Naive thymus-derived CD4-positive, alpha-beta T cell (primary cell): ENCODE results near the gene TNS3. TPM values are rescaled to one million over a fixed set of nuclear protein-coding genes. Genes with fewer than 3 reads are reported as not detected.
A peak's percentile ranks its signal among the peaks of the same experiment; 100 is the strongest.

ENCODE experiments used
- ATAC-seq: fragments of 150-1000 bp; cut with Tn5 transposase; 2 replicates; pipeline ENCODE4 v1.10.0; 2021; ENCODE audit warnings: mild to moderate bottlenecking, moderate library complexity
- CTCF ChIA-PET: fragments of 350-600 bp; sonication (Branson Sonifier 250); formaldehyde crosslinking; loops from one replicate; lab custom pipeline; 2021; ENCODE audit warnings: antibody characterized with exemption; lab: Charles Lee
- POLR2A ChIA-PET: fragments of 350-600 bp; sonication (Branson Sonifier 250); formaldehyde crosslinking; loops from one replicate; lab custom pipeline; 2021; ENCODE audit warnings: antibody characterized with exemption, inconsistent platforms; lab: Charles Lee
- DNase-seq, 9 donors: peaks; one replicate each; pipeline versions ENCODE4 v3.0.0 to v3.0.0-alpha.2; 2020 to 2022; ENCODE audit warnings: mixed read lengths in 1 of 9
- H3K27ac ChIP-seq: one replicate; pipeline ENCODE4 v1.7.0; 2013; ENCODE audit warnings: mild to moderate bottlenecking, low read depth, low read length, moderate library complexity
- H3K27me3 ChIP-seq, 2 donors: one replicate each; pipeline ENCODE4 v1.7.0; 2013; ENCODE audit warnings: low read length in 2 of 2, mild to moderate bottlenecking in 2 of 2, moderate library complexity in 2 of 2; ENCODE audit not compliant: control insufficient read depth in 2 of 2, insufficient read depth in 2 of 2
- H3K36me3 ChIP-seq, 3 experiments: 1 replicate in 2 of 3; 2 replicates in 1 of 3; pipeline ENCODE4 v1.7.0; 2013; ENCODE audit warnings: low read length in 3 of 3, mild to moderate bottlenecking in 3 of 3, moderate library complexity in 1 of 3; ENCODE audit not compliant: insufficient read depth in 3 of 3, control insufficient read depth in 2 of 3
- H3K4me1 ChIP-seq, 2 donors: one replicate each; pipeline ENCODE4 v1.7.0; 2013; ENCODE audit warnings: low read length in 2 of 2, mild to moderate bottlenecking in 2 of 2, moderate library complexity in 1 of 2; ENCODE audit not compliant: control insufficient read depth in 2 of 2, insufficient read depth in 2 of 2
- H3K4me3 ChIP-seq: 2 replicates; pipeline ENCODE4 v1.7.0; 2013; ENCODE audit warnings: mild to moderate bottlenecking, low read length
- H3K9me3 ChIP-seq, 3 experiments: 1 replicate in 2 of 3; 2 replicates in 1 of 3; pipeline ENCODE4 v1.7.0; 2013; ENCODE audit warnings: low read length in 3 of 3; ENCODE audit not compliant: control insufficient read depth in 2 of 3
- H3K27ac Mint-ChIP-seq, 9 donors: one replicate each; pipeline ENCODE4 v1.8.0; 2020 to 2022; ENCODE audit warnings: mixed read lengths in 9 of 9, mild to moderate bottlenecking in 8 of 9, moderate library complexity in 5 of 9, inconsistent platforms in 2 of 9
- H3K27me3 Mint-ChIP-seq, 5 donors: one replicate each; pipeline ENCODE4 v1.8.0; 2021 to 2022; ENCODE audit warnings: mixed read lengths in 5 of 5, mild to moderate bottlenecking in 1 of 5
- H3K36me3 Mint-ChIP-seq, 5 donors: one replicate each; pipeline ENCODE4 v1.8.0; 2020 to 2022; ENCODE audit warnings: mixed read lengths in 5 of 5, mild to moderate bottlenecking in 3 of 5, inconsistent platforms in 1 of 5
- H3K4me1 Mint-ChIP-seq, 7 donors: one replicate each; pipeline ENCODE4 v1.8.0; 2020 to 2022; ENCODE audit warnings: mixed read lengths in 7 of 7, mild to moderate bottlenecking in 3 of 7, inconsistent platforms in 1 of 7
- H3K4me3 Mint-ChIP-seq, 10 donors: one replicate each; pipeline ENCODE4 v1.8.0; 2020 to 2022; ENCODE audit warnings: mild to moderate bottlenecking in 10 of 10, mixed read lengths in 10 of 10, moderate library complexity in 6 of 10, inconsistent platforms in 2 of 10
- H3K9me3 Mint-ChIP-seq, 11 donors: one replicate each; pipeline ENCODE4 v1.8.0; 2020 to 2022; ENCODE audit warnings: mixed read lengths in 11 of 11, mild to moderate bottlenecking in 4 of 11, inconsistent platforms in 1 of 11, moderate library complexity in 1 of 11
- intact Hi-C, 2 donors: fragments of 100-400 bp; cut with micrococcal nuclease; formaldehyde crosslinking; loops; one replicate each; pipeline ENCODE4 v1.15.1; 2023
- polyA plus RNA-seq, 2 donors: library from polyadenylated mRNA; unstranded; fragments of 300-500 nt; fragmentation: Illumina TruSeq; gene quantifications; one replicate each; pipeline ENCODE4 v1.2.3, GENCODE V29; 2021
- total RNA-seq, 6 experiments: library from RNA in 5 of 6; stranded (reverse) in 5 of 6; gene quantifications; 1 replicate in 5 of 6; 2 replicates in 1 of 6; pipeline ENCODE4 v1.2.3 and lab custom pipeline; 2021 to 2026

TNS3 gene
- total and polyA plus RNA-seq, 7 experiments from 2014 or later = 0.85 to 38.3 (median 2.6) TPM; not detected in 2

DNA sequence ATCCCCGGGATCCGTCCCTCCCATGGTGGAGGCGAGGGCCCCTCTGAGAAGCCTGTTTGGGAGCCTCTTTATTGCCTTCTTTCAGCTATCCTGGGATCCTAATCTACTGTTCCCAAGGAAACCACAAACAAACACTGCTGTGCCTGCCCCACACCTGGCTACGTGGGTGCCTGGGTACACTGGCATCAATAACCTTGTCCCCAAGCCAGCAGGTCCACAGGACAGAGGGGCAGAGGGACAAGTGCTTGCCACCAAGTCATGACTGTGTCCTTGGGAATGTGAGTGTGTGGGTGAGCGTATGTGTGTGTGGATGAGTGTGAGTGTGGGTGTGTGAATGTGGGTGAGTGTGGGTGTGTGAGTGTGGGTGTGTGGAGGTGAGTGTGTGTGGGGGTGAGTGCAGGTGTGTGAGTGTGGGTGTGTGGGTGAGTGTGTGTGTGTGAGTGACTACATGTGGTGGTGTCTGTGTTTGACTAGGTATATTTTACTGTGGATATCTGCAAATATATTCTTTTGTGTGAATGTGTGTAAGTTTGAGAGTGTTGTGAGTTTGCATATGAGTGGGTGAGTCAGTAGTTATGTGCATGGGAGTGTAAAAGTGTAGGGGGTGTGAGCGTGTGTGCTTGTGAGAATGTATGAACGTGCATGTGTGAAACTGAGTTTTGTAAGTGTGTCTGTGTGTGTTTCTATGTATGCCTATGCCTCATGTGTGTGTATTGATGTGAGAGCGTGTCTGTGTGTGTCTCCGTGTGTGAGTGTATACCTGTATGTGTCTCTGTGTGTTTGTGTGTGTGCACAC lies 96.1 kb downstream of the TNS3 start:
- H3K4me3 Mint-ChIP-seq = no peak overlapping the region
- ChIA-PET CTCF (no interaction called here), POLR2A (no interaction called here)
- peaks cover 0 to 5% (median 0%) of the 10 kb centered on the region in 7 donors for H3K4me1 Mint-ChIP-seq
- DNase-seq (no peak), ATAC-seq (no peak)
- H3K27ac Mint-ChIP-seq = no peak overlapping the region
- no peaks in the 10 kb centered on the region for H3K36me3 ChIP-seq
- peaks cover 0 to 3% (median 0%) of the 10 kb centered on the region in 5 donors for H3K27me3 Mint-ChIP-seq
- no peaks in the 10 kb centered on the region for H3K4me1 ChIP-seq
- H3K27ac ChIP-seq = no peak overlapping the region
- intact Hi-C loops = no loop called here
- H3K27me3 ChIP-seq = no peaks in the 10 kb centered on the region
- H3K9me3 ChIP-seq = no peaks in the 10 kb centered on the region
- peaks cover 0 to 4% (median 0%) of the 10 kb centered on the region in 11 donors for H3K9me3 Mint-ChIP-seq
- no peak overlapping the region for H3K4me3 ChIP-seq
- no peaks in the 10 kb centered on the region for H3K36me3 Mint-ChIP-seq

DNA sequence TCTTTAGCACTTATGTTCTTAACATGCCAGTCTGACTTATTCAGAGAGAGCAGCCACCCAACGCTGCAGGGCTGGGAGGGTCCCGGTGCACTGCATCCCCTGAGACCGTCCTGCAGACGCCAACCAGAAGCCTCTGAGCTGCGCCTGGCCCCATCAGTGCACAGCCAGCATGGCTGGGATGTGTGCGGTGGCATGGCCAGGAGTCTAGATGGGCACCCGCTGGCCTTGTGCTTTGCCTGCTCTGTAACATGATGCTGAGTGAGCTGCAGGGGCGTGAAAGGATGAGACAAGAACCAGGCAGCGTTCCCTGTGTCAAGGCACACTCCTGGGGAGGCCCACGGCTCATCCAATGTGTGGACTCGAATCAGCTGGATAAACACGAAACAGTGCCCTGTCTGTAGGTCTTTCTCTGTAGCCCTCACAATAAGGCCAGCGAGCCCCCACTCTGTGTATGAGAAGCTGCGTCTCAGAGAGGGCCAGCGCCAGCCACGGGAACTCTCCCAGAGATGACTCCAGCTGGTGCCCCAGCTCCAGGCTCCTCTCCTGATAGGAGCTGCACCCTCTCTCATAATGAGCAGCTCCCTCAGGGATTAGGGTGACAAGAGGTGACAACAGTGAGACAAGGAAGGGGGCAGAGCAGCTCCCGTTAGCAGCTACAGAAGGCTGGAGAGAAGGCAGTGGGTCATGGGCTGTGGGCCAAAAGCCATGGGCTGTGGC lies 96.8 kb downstream of the TNS3 start:
- no peaks in the 10 kb centered on the region for H3K4me1 ChIP-seq
- H3K4me3 Mint-ChIP-seq = no peak overlapping the region
- H3K9me3 Mint-ChIP-seq = peaks cover 0 to 4% (median 0%) of the 10 kb centered on the region in 11 donors
- intact Hi-C loops = no loop called here
- H3K36me3 Mint-ChIP-seq = no peaks in the 10 kb centered on the region
- H3K27me3 ChIP-seq = no peaks in the 10 kb centered on the region
- no peak for ATAC-seq
- H3K27ac ChIP-seq = no peak overlapping the region
- CTCF ChIA-PET = no interaction called here
- DNase-seq = no peak
- peaks cover 0 to 3% (median 0%) of the 10 kb centered on the region in 5 donors for H3K27me3 Mint-ChIP-seq
- POLR2A ChIA-PET = no interaction called here
- H3K4me3 ChIP-seq = no peak overlapping the region
- H3K4me1 Mint-ChIP-seq = peaks cover 0 to 5% (median 0%) of the 10 kb centered on the region in 7 donors
- no peaks in the 10 kb centered on the region for H3K36me3 ChIP-seq
- no peak overlapping the region for H3K27ac Mint-ChIP-seq
- no peaks in the 10 kb centered on the region for H3K9me3 ChIP-seq

DNA sequence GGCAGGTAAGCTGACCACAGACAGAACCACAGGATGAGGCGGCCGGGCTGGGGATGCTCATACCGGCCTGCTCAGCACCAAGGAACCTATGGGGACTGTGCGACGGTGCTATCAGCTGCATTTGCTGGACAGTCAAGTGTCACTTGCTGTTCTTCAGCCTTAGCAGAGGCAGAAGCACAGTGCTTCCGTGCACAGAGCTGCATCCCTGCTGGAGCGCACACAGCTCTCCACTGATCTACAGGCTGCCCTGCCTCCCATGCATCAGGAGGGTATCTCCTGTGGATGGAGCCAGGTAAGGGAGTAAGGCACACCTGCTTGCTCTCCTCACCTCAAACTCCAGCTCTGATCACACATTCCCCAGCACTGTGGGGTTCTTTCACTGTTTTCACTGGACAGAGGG lies 97.5 kb downstream of the TNS3 start:
- H3K9me3 Mint-ChIP-seq = peaks cover 0 to 4% (median 0%) of the 10 kb centered on the region in 11 donors
- H3K4me1 Mint-ChIP-seq = peaks cover 0 to 5% (median 0%) of the 10 kb centered on the region in 7 donors
- no peak for ATAC-seq
- intact Hi-C loops = no loop called here
- POLR2A ChIA-PET = no interaction called here
- no peaks in the 10 kb centered on the region for H3K36me3 Mint-ChIP-seq
- no peak overlapping the region for H3K4me3 Mint-ChIP-seq
- peaks cover 0 to 3% (median 0%) of the 10 kb centered on the region in 5 donors for H3K27me3 Mint-ChIP-seq
- Histone ChIP-seq H3K4me1 (no peaks in the 10 kb centered on the region), H3K4me3 (no peak overlapping the region), H3K27ac (no peak overlapping the region), H3K9me3 (no peaks in the 10 kb centered on the region), H3K36me3 (no peaks in the 10 kb centered on the region), H3K27me3 (no peaks in the 10 kb centered on the region)
- no peak for DNase-seq
- CTCF ChIA-PET = no interaction called here
- H3K27ac Mint-ChIP-seq = no peak overlapping the region

DNA sequence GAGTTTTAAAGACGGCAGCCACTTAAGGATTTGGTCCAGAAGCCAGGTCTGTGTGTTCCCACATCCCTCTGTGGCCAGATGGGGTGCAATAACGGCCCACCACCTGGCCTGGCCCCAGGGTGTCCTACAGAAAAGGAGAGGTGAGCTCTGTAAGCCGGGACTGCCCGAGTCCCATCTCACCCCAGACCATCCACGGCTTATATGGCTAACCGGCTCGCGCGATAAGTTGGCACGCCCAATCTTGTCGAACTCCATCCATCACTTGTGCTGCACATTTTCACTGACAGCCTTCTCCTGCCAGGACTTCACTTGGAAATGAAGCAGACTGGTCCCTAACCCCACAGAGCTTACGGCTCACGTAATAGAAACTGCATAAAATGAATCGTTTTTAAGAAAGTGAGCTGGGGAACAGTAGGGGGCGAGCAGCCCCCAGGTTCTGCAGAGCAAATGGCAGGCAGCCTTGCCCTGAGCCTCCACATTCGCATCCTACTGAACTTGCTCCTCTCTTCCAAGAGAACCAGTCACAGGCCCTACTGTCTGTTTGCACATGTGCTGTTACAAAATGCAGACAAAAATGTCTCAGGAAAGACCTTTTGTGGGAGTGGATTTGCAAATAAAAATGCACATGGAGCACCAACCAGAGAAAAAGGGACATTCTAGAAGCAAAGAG lies 98.2 kb downstream of the TNS3 start:
- H3K4me3 Mint-ChIP-seq = no peak overlapping the region
- Histone ChIP-seq H3K36me3 (no peaks in the 10 kb centered on the region), H3K27me3 (no peaks in the 10 kb centered on the region), H3K9me3 (no peaks in the 10 kb centered on the region), H3K4me1 (no peaks in the 10 kb centered on the region), H3K4me3 (no peak overlapping the region), H3K27ac (no peak overlapping the region)
- ATAC-seq (no peak), DNase-seq (no peak)
- no peaks in the 10 kb centered on the region for H3K36me3 Mint-ChIP-seq
- peaks cover 0 to 5% (median 0%) of the 10 kb centered on the region in 7 donors for H3K4me1 Mint-ChIP-seq
- intact Hi-C loops = no loop called here
- CTCF ChIA-PET = no interaction called here
- peaks cover 0 to 3% (median 0%) of the 10 kb centered on the region in 5 donors for H3K27me3 Mint-ChIP-seq
- peaks cover 0 to 4% (median 0%) of the 10 kb centered on the region in 11 donors for H3K9me3 Mint-ChIP-seq
- H3K27ac Mint-ChIP-seq = no peak overlapping the region
- POLR2A ChIA-PET = no interaction called here

DNA sequence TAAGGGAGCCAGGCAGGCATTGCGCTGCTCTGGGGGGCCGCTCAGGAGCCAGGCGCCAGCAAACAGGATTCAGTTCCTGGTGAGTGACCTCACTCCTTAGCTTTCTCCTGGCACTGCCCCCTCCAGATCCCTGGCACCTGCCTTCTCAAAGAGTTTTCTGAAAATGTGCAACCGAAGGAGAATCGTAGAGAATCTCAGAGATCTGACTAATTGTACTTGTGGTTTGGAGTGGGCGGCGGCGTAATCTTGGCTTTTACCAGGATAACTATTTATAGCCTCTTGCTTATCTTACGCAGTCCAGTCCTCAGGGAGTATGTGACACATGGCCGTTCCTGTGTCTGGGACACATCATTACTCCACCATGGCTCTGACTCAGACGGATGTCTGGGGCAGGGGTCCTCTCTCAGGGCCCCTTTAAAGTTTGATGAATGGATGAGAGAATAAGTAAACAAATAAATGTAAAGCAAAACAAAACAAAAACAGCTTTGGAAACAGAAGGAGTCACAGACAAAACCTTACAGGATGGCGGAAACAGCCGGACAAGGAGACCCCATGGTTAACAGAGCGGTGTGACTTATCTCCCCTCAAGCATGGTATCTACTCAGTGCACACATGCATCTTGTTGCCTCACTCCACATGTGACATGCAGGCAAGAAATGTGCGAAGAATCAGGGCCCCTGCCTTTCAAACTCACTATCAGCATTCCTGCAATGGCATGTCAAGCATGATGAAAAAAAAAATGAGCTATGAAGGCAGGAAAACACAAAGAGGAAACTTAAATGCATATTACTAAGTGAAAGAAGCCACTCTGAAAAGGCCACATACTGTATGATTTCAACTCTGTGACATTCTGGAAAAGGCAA lies 99.7 kb downstream of the TNS3 start:
- no peaks in the 10 kb centered on the region for H3K36me3 ChIP-seq
- no peak overlapping the region for H3K4me3 ChIP-seq
- no peaks in the 10 kb centered on the region for H3K4me1 ChIP-seq
- no peak overlapping the region for H3K27ac Mint-ChIP-seq
- H3K27me3 ChIP-seq = no peaks in the 10 kb centered on the region
- intact Hi-C loops = no loop called here
- peaks cover 0 to 4% (median 0%) of the 10 kb centered on the region in 11 donors for H3K9me3 Mint-ChIP-seq
- peaks cover 0 to 5% (median 0%) of the 10 kb centered on the region in 7 donors for H3K4me1 Mint-ChIP-seq
- peaks cover 0 to 3% (median 0%) of the 10 kb centered on the region in 5 donors for H3K27me3 Mint-ChIP-seq
- ChIA-PET CTCF (no interaction called here), POLR2A (no interaction called here)
- no peak overlapping the region for H3K27ac ChIP-seq
- ATAC-seq (peak; percentile 56), DNase-seq (peak in 1 of 9 donors; percentile 42)
- H3K4me3 Mint-ChIP-seq = no peak overlapping the region
- H3K9me3 ChIP-seq = no peaks in the 10 kb centered on the region
- no peaks in the 10 kb centered on the region for H3K36me3 Mint-ChIP-seq

DNA sequence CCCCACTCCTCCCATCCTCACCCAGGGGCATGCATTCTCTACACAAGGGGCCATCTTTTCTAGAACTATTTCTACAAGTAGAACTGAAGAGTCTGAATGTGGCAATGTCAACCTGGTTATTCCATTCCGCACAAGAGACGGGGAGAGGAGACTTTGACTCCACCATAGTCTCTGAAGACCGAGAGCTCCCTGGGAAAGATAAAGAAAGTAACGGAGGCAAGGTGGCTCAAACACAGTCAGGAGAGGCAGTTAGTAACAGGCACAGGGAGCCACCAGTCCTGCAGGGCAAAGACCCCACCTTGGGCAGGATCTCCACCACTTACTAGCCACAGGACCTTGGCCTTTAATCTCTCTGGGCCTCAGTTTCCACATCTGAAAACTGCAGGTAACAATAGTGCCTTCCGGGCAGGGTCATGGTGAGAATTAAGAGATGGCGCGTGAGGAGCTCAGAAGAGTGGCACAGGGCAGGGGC lies 100.3 kb downstream of the TNS3 start:
- Mint-ChIP-seq H3K27ac (no peak overlapping the region), H3K4me3 (no peak overlapping the region), H3K36me3 (no peaks in the 10 kb centered on the region), H3K27me3 (peaks cover 0 to 3% (median 2%) of the 10 kb centered on the region in 5 donors), H3K4me1 (peaks cover 0 to 5% (median 0%) of the 10 kb centered on the region in 7 donors), H3K9me3 (peaks cover 0 to 4% (median 0%) of the 10 kb centered on the region in 11 donors)
- no peaks in the 10 kb centered on the region for H3K4me1 ChIP-seq
- no peak for ATAC-seq
- CTCF ChIA-PET = no interaction called here
- intact Hi-C loops = no loop called here
- H3K9me3 ChIP-seq = no peaks in the 10 kb centered on the region
- H3K27me3 ChIP-seq = no peaks in the 10 kb centered on the region
- H3K36me3 ChIP-seq = no peaks in the 10 kb centered on the region
- no peak overlapping the region for H3K27ac ChIP-seq
- H3K4me3 ChIP-seq = no peak overlapping the region
- DNase-seq = no peak
- POLR2A ChIA-PET = no interaction called here
